ENCODE results near the gene ZEB1.

DNA sequence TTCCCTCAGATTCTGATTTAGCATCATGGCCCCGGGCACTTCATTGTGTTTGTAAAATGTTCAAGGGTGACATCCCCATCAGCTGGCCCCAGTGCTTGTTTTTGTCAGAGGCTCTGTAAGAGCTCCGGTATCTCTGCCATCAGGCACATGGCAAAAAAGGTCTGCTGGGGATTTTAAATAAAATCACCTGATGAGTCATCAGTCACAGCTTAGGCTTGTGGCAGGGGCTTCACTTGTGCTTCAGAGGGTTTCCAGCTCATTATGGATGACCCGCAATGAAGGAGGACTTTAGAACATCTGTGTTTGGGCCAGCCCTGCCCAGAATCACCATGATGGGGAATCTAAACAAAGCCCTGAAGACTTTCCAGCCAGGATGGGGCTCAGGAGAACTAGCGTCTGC lies 259.9 kb downstream of the ZEB1 start:
- TF ChIP-seq, protein P1, sequence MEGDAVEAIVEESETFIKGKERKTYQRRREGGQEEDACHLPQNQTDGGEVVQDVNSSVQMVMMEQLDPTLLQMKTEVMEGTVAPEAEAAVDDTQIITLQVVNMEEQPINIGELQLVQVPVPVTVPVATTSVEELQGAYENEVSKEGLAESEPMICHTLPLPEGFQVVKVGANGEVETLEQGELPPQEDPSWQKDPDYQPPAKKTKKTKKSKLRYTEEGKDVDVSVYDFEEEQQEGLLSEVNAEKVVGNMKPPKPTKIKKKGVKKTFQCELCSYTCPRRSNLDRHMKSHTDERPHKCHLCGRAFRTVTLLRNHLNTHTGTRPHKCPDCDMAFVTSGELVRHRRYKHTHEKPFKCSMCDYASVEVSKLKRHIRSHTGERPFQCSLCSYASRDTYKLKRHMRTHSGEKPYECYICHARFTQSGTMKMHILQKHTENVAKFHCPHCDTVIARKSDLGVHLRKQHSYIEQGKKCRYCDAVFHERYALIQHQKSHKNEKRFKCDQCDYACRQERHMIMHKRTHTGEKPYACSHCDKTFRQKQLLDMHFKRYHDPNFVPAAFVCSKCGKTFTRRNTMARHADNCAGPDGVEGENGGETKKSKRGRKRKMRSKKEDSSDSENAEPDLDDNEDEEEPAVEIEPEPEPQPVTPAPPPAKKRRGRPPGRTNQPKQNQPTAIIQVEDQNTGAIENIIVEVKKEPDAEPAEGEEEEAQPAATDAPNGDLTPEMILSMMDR (conservative IDR thresholded peaks at IDR 0.05 in 1 of 2, IDR thresholded peaks at IDR 0.05 in 1 of 2; ENCODE audit: extremely low read depth in 1 of 2, insufficient read depth in 1 of 2, low read depth in 1 of 2, low read length in 2 of 2) = no peak
- TF ChIP-seq EZH2 (IDR thresholded peaks at IDR 0.05; ENCODE audit: borderline replicate concordance, low read length) = no peak

All from mammary epithelial cell (primary cell).